ENCODE data around the gene DGKZ.
A peak's percentile ranks its signal among the peaks of the same experiment; 100 is the strongest.

Gene DGKZ

GRCh38 chr11:46361283-46362155, 14.3 kb downstream of the DGKZ start:
- Histone ChIP-seq H3K9me3 (no peaks in the 10 kb centered on the region), H3K4me3 (peak overlapping the region; percentile 40 to 50), H3K27me3 (no peaks in the 10 kb centered on the region), H3K4me1 (peaks cover 5 to 37% (median 31%) of the 10 kb centered on the region in 4 donors), H3K27ac (peak overlapping the region; percentile 81), H3K36me3 (peaks cover 0 to 3% (median 0%) of the 10 kb centered on the region in 3 donors)
- DNase-seq, result peak; percentile 64 to 90
- TF ChIP-seq CTCF (IDR thresholded peaks at IDR 0.05), result no peak
- intact Hi-C loops (cut with DNase I; ENCODE audit: low total_unique reads), result no loop called here

GRCh38 chr11:46362156-46363030, 15.1 kb downstream of the DGKZ start:
- H3K27ac ChIP-seq, result peak overlapping the region; percentile 81
- H3K9me3 ChIP-seq, result no peaks in the 10 kb centered on the region
- H3K4me1 ChIP-seq, result peaks cover 5 to 41% (median 35%) of the 10 kb centered on the region in 4 donors
- intact Hi-C loops (cut with DNase I; ENCODE audit: low total_unique reads), result no loop called here
- H3K36me3 ChIP-seq, result peaks cover 0 to 7% (median 0%) of the 10 kb centered on the region in 3 donors
- no peaks in the 10 kb centered on the region for H3K27me3 ChIP-seq
- DNase-seq, result no peak
- TF ChIP-seq CTCF (IDR thresholded peaks at IDR 0.05), result no peak
- peak overlapping the region; percentile 40 to 50 for H3K4me3 ChIP-seq

GRCh38 chr11:46363031-46363407, 15.8 kb downstream of the DGKZ start:
- Histone ChIP-seq H3K36me3 (peaks cover 0 to 12% (median 3%) of the 10 kb centered on the region in 3 donors), H3K9me3 (no peaks in the 10 kb centered on the region), H3K27me3 (no peaks in the 10 kb centered on the region), H3K4me3 (no peak overlapping the region), H3K27ac (peak overlapping the region; percentile 81), H3K4me1 (peaks cover 5 to 46% (median 40%) of the 10 kb centered on the region in 4 donors)
- peak; percentile 65 to 81 for DNase-seq
- intact Hi-C loops (cut with DNase I; ENCODE audit: low total_unique reads), result no loop called here
- TF ChIP-seq CTCF (IDR thresholded peaks at IDR 0.05), result no peak

GRCh38 chr11:46363455-46364005, 16.3 kb downstream of the DGKZ start:
- H3K9me3 ChIP-seq, result no peaks in the 10 kb centered on the region
- no peak overlapping the region for H3K4me3 ChIP-seq
- intact Hi-C loops (cut with DNase I; ENCODE audit: low total_unique reads), result no loop called here
- no peaks in the 10 kb centered on the region for H3K27me3 ChIP-seq
- peak overlapping the region; percentile 19 to 81 for H3K27ac ChIP-seq
- H3K4me1 ChIP-seq, result peaks cover 5 to 46% (median 40%) of the 10 kb centered on the region in 4 donors
- DNase-seq, result no peak
- no peak for TF ChIP-seq CTCF (IDR thresholded peaks at IDR 0.05)
- peaks cover 0 to 17% (median 8%) of the 10 kb centered on the region in 3 donors for H3K36me3 ChIP-seq

- H3K4me1 ChIP-seq, result peaks cover 5 to 46% (median 40%) of the 10 kb centered on the region in 4 donors
- no peak for DNase-seq
- no peak overlapping the region for H3K27ac ChIP-seq
- peaks cover 0 to 22% (median 11%) of the 10 kb centered on the region in 3 donors for H3K36me3 ChIP-seq
- no peak overlapping the region for H3K4me3 ChIP-seq
- intact Hi-C loops (cut with DNase I; ENCODE audit: low total_unique reads), result no loop called here
- H3K27me3 ChIP-seq, result no peaks in the 10 kb centered on the region
- no peak for TF ChIP-seq CTCF (IDR thresholded peaks at IDR 0.05)
- H3K9me3 ChIP-seq, result no peaks in the 10 kb centered on the region
Measured at GRCh38 chr11:46364056-46364455, 16.8 kb downstream of the DGKZ start.
